HG03442 (cell line): ENCODE data around the gene LRMDA.

Experiments used
- ATAC-seq: cut with Tn5 transposase; IDR thresholded peaks from one replicate; pipeline ENCODE4 v1.9.1; 2021; ENCODE audit warnings: mild to moderate bottlenecking, moderate library complexity; ENCODE audit not compliant: unreplicated experiment

LRMDA gene

GRCh38 chr10:75694790-75695189 is 263.4 kb downstream of the LRMDA start:
- no peak for ATAC-seq

- no peak for ATAC-seq
These were observed 264.6 kb downstream of the LRMDA start for GRCh38 chr10:75695994-75696393.

- ATAC-seq: no peak
These were observed 265.1 kb downstream of the LRMDA start for GRCh38 chr10:75696536-75696935.

- ATAC-seq: no peak
These were observed 271.9 kb downstream of the LRMDA start for GRCh38 chr10:75703191-75703854.

GRCh38 chr10:75705426-75705825 is 274.0 kb downstream of the LRMDA start:
- ATAC-seq: no peak

- no peak for ATAC-seq
These were observed 275.8 kb downstream of the LRMDA start for GRCh38 chr10:75707080-75707840.

- ATAC-seq: no peak
These were observed 276.6 kb downstream of the LRMDA start for GRCh38 chr10:75708060-75708459.

- no peak for ATAC-seq
These were observed 277.8 kb downstream of the LRMDA start for GRCh38 chr10:75709245-75709644.

- ATAC-seq: no peak
These were observed 278.4 kb downstream of the LRMDA start for GRCh38 chr10:75709811-75710210.

GRCh38 chr10:75712242-75712880 is 280.9 kb downstream of the LRMDA start:
- no peak for ATAC-seq

- no peak for ATAC-seq
These were observed 285.1 kb downstream of the LRMDA start for GRCh38 chr10:75716506-75716905.

- no peak for ATAC-seq
These were observed 285.9 kb downstream of the LRMDA start for GRCh38 chr10:75717126-75717916.

GRCh38 chr10:75718991-75719390 is 287.6 kb downstream of the LRMDA start:
- no peak for ATAC-seq

- ATAC-seq: no peak
These were observed 288.7 kb downstream of the LRMDA start for GRCh38 chr10:75720157-75720556.

GRCh38 chr10:75722020-75722419 is 290.6 kb downstream of the LRMDA start:
- ATAC-seq: no peak

- ATAC-seq: no peak
These were observed 291.2 kb downstream of the LRMDA start for GRCh38 chr10:75722609-75723008.

- ATAC-seq: no peak
These were observed 292.0 kb downstream of the LRMDA start for GRCh38 chr10:75723319-75723980.

GRCh38 chr10:75724047-75724446 is 292.6 kb downstream of the LRMDA start:
- no peak for ATAC-seq

- no peak for ATAC-seq
These were observed 295.4 kb downstream of the LRMDA start for GRCh38 chr10:75726522-75727483.

- ATAC-seq: no peak
These were observed 299.4 kb downstream of the LRMDA start for GRCh38 chr10:75730847-75731246.
